HG02885 (cell line): ENCODE data around the gene STAT4.
"Not testable (repeated sequence)": the region's sequence is repeated elsewhere in the genome, so short reads cannot be mapped to it uniquely, and the experiment has no call there.

Source experiments
- ATAC-seq: cut with Tn5 transposase; IDR thresholded peaks from one replicate; pipeline ENCODE4 v1.9.1; 2021; ENCODE audit warnings: mild to moderate bottlenecking; ENCODE audit not compliant: unreplicated experiment, poor library complexity

The STAT4 gene

DNA sequence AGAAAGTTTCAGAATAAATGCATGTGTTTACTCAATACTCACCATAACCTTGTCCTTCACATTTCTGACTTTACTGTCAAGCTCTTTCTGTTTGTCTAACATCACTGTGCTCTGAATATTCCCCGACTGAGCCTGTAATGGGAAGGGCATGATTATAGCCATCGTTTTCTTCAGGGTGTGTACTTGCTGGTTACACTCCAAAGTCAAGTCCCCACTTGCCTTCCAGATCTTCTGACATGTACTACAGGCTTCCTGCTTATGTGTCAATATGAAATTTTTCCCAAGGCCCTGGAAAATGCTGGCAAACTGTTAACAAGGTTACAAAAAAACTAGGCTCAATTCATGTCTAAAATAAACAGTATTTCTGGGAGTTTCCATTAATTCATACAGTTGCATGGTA lies 149.8 kb downstream of the STAT4 start:
- ATAC-seq = no peak

DNA sequence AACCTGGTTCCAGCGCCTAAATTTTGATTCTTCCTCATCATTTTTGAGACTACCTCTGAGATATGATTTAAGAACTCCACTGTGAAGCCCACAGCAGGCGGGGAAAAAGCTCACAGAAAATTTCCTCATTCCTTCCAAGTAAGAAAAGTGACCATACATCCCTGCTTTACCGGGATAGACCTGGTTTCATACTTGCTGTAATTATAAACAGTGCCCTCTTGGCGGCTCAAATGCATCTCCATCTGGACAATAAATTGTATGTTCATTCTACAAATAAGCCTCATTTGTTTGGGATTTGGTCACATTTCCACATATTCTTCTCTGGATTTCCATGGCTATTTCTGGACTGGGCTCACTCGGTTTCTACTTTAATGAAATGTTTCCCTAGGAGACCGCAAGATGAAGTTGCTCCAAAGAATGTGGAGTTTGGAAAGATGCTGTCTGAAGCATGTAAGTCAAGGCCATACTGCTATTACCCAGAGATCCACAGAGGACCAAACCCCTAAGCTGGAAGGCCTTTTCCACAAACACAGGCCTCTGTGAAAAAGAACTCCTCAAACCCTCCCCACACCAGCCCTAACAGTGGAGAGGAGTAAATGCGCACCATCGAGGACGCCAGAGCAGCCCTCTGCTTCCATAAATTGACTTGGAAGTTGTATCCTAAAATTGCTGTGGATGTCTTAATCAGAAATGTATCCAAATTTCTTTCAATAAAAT lies 150.7 kb downstream of the STAT4 start:
- ATAC-seq = no peak

DNA sequence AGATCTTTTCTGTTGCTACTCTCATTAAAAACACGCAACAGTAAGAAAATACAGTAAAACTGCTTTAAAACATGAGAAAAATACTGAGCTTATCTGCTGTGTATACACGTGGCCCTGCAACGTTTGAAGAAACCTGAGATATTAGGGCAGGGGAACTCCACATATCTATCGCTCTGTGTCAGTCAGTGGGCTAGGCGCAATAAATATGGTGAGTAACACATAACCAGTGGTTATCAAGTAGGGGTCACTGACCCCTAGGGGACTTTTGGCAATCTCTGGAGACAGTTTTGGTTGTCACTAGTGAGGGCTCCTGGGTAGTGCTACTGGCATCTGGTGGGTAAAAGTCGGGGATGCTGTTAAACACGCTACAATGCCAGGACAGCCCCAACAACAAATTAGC lies 151.7 kb downstream of the STAT4 start:
- no peak for ATAC-seq

- no peak for ATAC-seq
Observed at GRCh38 chr2:190997526-190998113, 153.2 kb downstream of the STAT4 start.

DNA sequence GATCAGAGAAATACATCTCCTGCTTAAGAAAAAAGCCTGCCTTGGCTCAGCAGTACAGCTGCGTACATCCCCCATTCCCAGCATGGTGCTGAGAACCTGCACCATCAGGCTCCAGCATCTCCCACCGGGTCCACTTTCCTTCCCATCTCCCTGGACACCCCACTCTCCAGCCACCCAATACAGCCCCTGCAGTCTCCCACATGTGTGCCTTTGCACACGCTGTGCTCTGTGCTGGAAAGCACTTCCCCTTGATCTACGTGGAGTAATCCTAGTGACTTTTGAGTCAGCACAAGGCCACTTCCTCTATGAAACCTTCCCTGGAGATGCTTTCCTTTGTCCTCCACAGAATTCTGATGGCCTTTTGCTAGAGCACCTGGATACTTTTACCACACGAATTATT lies 153.8 kb downstream of the STAT4 start:
- peak; percentile 15 for ATAC-seq

DNA sequence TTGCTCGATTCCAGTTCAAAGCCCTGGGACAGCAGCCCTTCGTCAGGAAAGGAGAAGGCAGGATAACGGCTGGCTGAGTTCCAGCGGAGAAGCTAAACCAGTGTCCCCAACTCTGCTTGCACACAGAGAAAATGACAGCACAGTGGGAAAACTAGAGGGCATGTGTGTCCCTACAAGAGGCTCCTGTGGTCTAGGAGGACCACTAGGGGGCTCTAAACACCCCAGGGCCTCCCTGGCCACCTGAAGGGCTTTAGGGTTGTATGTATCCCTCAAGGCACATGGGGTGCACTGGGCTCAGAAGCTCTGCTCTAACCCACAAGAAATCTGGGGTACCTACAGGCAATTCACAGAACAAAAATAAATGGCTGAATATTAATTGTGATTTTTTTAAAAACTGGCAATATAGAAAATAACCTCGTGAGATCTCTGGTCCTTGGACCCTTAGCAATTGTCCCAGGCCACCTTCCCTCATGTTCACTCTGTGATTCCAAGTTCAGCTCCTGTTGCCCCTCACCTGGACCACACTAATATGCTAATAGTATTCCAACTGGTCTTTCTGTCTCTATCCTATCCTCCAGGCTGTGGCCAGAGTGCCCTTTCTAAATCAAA lies 154.4 kb downstream of the STAT4 start:
- peak; percentile 61 for ATAC-seq

GRCh38 chr2:190995315-190995714 lies 155.5 kb downstream of the STAT4 start:
- not testable (repeated sequence) for ATAC-seq

GRCh38 chr2:190994148-190994547 lies 156.6 kb downstream of the STAT4 start:
- no peak for ATAC-seq

DNA sequence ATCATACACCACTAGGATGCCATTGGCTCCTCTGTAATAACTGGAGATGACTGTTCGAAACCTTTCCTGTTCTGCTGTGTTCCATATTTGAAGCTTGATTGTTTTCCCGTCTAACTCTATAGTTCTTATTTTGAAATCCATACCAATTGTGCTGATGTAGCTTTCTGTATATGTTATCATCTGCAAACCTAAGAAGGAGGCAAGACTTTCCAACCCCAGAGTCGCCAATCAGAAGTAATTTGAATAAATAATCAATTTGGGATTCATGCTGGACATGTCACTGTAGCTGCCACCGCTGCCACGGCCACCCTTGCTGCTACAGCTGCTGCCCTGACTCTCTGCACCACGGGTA lies 157.5 kb downstream of the STAT4 start:
- ATAC-seq = no peak

- no peak for ATAC-seq
Observed at GRCh38 chr2:190990132-190990531, 160.7 kb downstream of the STAT4 start.

DNA sequence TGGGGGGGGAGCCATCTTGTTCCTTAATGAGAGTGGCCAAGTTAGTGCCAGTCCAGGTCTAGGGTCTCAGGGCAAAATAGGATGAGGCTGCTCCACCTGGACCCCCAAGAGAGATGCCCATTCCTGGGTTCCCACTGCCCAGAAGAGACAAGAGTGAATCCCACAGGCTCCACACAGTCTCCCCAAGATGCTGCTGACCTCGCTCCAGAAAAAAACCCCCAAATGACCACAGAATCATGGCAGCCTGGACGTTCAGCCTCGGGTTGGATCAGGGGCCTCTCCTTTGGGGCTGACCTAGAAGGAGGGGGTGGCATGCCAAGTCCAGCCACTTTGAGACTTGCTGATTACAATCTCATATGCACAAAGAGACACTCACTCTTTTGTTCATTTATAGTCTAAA lies 161.9 kb downstream of the STAT4 start:
- no peak for ATAC-seq

DNA sequence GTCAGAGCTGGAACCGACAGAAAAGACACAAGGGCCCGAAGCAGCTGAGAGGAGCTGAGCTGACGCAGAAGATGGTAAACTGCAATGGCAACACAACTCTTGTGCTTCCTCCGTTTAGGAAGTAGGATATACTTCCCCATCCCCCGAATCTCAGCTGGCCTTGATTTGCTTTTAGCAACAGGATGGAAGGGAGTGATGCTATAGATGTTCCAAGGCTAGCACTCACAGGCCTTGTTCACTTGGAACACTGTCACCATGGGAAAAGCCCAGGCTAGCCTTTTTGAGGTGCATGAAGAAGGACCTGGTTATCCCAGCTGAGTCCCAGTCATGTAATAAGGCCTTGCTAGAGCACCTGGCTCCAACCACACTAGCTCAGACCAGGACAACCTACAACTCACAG lies 162.9 kb downstream of the STAT4 start:
- no peak for ATAC-seq

- ATAC-seq = no peak
Observed at GRCh38 chr2:190987116-190987515, 163.7 kb downstream of the STAT4 start.

GRCh38 chr2:190986221-190986953 lies 164.4 kb downstream of the STAT4 start:
- no peak for ATAC-seq

DNA sequence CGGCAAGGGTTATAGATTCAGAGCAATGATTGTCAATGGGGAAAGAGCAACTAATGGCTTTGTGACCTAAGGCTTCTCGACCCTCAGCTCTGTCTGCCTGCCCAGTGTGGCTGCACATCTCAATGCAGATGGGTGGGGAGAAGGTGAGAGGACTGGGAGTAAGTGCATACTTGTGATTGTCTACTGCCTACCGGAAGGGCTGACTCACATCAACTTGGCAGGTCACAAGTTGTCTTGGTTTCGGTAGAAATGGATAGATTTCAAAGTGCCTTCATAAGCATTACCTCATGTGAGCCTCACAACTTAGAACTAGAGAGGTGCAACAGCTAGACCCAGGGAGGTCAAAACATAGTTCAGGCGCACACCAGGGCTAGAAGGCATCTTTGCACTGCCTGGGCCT lies 166.2 kb downstream of the STAT4 start:
- no peak for ATAC-seq

DNA sequence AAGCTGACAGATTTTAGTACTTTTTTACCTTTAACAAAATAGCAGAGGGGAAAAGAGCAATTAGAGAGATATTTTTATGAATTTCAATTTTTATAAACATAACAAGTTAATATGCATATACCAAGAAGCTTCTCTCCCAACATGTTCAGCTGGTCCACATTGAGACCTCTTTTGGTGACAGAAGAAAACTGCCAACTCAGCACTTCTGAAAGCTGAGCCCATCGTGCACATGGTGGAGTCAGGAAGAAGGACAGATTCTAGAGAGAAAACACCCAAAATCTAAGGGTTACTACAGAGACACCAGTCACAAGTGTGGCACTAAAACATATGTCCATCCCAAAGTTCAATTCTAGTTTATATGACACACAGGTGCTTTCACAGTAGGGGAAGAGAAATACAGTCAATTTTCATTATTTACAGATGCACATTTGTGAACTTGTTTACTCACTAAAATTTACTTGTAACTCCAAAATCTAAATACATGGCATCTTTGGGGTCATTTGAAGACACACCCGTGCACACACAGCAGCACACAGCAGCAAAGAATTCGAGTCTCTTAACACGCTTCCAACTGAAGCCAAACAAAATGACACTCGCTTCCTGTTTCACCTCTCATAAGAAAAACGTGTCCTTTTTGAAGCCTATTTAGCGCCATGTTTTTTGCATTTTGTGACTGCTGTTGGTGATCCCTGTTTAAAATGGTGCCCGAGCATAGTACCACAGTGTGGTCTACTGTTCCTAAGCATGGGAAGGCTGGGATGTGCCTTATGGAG lies 168.3 kb downstream of the STAT4 start:
- no peak for ATAC-seq

- no peak for ATAC-seq
Observed at GRCh38 chr2:190981733-190982132, 169.1 kb downstream of the STAT4 start.

- ATAC-seq = no peak
Observed at GRCh38 chr2:190981333-190981732, 169.5 kb downstream of the STAT4 start.

- ATAC-seq = no peak
Observed at GRCh38 chr2:190980630-190981209, 170.1 kb downstream of the STAT4 start.
